HUES6 (cell line): ENCODE results near the gene S100A7.

Experiments used
- H3K27ac ChIP-seq: 2 replicates; pipeline ENCODE4 v1.7.0; 2013; ENCODE audit warnings: low read depth, mild to moderate bottlenecking, low read length, inconsistent platforms
- H3K27me3 ChIP-seq: 2 replicates; pipeline ENCODE4 v1.6.1; 2013; ENCODE audit warnings: low read length; ENCODE audit not compliant: control insufficient read depth, insufficient read depth
- H3K36me3 ChIP-seq: 2 replicates; pipeline ENCODE4 v1.6.1; 2013; ENCODE audit warnings: low read length; ENCODE audit not compliant: control insufficient read depth, insufficient read depth
- H3K4me1 ChIP-seq: 2 replicates; pipeline ENCODE4 v1.6.1; 2013; ENCODE audit warnings: low read length; ENCODE audit not compliant: control insufficient read depth, insufficient read depth
- H3K4me3 ChIP-seq: 2 replicates; pipeline ENCODE4 v1.5.1; 2013; ENCODE audit warnings: low read depth, low read length
- H3K9ac ChIP-seq: one replicate; pipeline ENCODE4 v1.6.1; 2013; ENCODE audit warnings: mild to moderate bottlenecking, low read length
- H3K9me3 ChIP-seq: 2 replicates; pipeline ENCODE4 v1.6.1; 2013; ENCODE audit warnings: low read depth, low read length; ENCODE audit not compliant: control insufficient read depth, insufficient read depth

Gene S100A7

DNA sequence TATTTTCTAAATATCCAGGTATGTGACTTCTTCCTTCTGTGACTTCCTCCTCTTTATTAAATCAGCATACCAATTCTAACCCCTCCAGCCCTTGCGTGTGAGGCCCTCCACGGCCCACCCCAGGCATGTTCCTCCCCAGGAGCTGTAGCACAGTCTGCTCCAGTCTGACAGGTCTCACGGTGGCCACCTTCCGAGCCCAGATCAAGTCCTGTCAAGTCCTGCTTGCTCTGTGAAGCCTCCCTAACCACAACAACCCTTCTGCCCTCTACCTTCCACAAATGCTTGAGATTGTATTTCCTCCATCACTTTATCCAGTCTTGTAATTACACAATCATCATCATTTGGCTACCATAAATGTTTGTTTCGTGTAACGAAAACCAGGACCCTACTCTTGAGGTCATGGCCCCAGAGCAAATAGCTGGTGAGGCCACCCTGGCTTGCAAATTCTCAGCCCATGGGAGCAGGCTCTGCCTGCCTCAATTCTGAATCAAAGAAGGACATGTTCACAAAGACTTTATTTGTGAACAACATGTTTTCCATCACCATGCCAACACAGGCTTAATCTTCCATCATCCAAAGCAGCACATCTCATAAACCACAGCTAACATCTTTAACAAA, 33.0 kb upstream of the S100A7 start:
- Histone ChIP-seq H3K4me3 (no peak overlapping the region), H3K36me3 (no peaks in the 10 kb centered on the region), H3K4me1 (peaks cover 7% of the 10 kb centered on the region; the same call in 1 of the 2 replicates), H3K9ac (no peak overlapping the region), H3K27me3 (no peaks in the 10 kb centered on the region), H3K9me3 (no peaks in the 10 kb centered on the region), H3K27ac (no peak overlapping the region)

DNA sequence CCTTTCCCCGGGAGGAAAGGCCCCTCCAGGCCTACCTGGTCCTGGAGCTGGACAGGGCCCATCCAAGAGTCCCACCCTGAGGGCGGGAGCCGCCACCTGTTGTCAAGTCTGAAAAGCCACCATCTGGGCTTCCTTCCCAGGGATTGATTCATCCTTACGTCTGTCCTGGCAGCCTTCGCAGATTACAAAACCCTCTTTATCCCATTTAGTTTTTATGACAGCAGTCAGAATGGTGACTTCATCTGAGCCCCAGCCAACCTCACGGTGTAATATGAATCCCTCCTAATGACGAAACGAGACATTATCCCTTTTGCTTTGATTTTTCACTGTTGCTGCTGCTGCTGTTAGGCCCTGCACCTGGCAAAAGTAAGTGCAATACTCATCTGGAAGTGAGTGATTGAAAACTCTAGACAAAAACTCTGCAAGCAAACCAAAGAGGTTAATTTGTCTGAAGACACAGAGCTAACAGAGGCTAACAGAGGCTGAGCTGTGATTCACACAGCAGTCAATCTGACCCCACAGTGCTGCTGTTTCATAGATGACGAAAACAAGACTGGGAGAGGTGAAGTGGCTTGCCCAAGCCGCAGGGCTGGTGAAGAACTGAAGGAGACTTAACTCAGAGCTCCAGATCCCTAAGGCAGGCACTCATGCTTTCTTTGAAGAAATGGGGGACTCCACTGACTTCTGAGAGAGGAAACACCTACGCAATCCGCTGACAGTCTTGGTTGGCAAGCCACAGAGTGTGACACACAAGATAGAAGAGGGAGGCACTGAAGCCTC, 30.0 kb upstream of the S100A7 start:
- H3K9ac ChIP-seq, result no peak overlapping the region

DNA sequence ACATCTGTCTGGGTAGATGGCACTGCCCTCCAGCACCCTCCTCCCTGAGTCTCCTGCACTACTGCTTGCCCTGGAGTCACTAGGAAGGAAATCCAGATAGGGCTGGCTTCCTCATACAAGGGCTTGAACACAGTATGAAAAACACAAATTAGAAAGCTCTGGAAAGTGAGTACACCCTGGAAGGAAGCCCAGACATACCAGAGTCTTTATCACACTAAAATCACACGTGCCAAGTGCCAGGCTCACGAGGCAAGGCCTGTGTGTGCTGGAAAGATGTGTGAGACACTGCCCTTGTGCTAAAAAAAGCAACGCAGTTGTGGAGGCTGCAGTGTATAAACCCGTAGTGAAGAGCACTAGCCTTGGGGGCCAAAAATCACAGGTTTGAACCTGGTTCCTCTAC, 28.3 kb upstream of the S100A7 start:
- H3K4me3 ChIP-seq, result no peak overlapping the region
- no peak overlapping the region for H3K27ac ChIP-seq
- no peak overlapping the region for H3K9ac ChIP-seq
- H3K36me3 ChIP-seq, result no peaks in the 10 kb centered on the region
- no peaks in the 10 kb centered on the region for H3K9me3 ChIP-seq
- H3K27me3 ChIP-seq, result no peaks in the 10 kb centered on the region
- H3K4me1 ChIP-seq, result peaks cover 10% of the 10 kb centered on the region; the same call in 1 of the 2 replicates

More for the DNA sequence above, 30.0 kb upstream of the S100A7 start:
- Histone ChIP-seq H3K36me3 (no peaks in the 10 kb centered on the region), H3K4me3 (no peak overlapping the region), H3K4me1 (peaks cover 7% of the 10 kb centered on the region; the same call in 1 of the 2 replicates), H3K27me3 (no peaks in the 10 kb centered on the region), H3K9me3 (no peaks in the 10 kb centered on the region), H3K27ac (no peak overlapping the region)

DNA sequence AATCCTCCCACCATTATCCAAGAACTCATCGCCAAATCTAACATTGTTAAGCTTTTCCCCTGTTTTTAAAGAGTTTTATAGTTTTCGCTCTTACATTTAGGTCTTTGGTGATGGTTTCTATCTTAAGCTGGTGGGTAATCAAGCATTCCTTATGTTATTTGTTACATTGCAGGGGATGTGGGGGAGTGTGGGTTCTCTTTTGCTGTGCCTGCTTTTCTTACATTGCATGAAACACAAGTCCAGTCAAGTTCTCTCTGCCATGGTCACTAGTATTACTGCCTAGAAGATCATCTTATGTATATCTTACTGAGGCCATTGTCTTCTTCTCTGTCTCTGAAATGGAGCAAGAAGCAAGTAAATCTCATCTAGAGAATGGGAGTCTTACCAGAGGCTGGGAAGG, 27.3 kb upstream of the S100A7 start:
- no peaks in the 10 kb centered on the region for H3K36me3 ChIP-seq
- no peaks in the 10 kb centered on the region for H3K9me3 ChIP-seq
- H3K4me3 ChIP-seq, result no peak overlapping the region
- H3K27me3 ChIP-seq, result no peaks in the 10 kb centered on the region
- no peak overlapping the region for H3K27ac ChIP-seq
- no peak overlapping the region for H3K9ac ChIP-seq
- H3K4me1 ChIP-seq, result peaks cover 12% of the 10 kb centered on the region; the same call in 1 of the 2 replicates

DNA sequence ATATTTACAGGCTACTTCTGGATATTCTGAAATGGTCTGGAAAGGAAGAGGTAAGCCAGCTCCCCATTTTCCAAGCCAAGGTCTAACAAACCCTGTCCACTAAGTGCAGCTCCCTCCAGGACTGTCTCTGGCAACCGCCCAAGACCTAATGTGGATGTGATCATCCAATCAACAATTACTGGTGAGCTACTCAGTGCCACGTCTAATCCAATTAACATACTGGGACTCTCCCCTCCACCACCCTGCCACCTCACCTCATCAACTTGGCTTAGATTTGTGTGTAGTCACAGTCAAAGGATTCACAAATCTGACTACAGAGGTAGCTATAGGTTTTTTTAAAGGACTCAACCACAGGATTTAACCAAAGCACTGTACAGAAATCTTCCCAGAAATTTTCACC, 25.4 kb upstream of the S100A7 start:
- Histone ChIP-seq H3K27me3 (no peaks in the 10 kb centered on the region), H3K36me3 (no peaks in the 10 kb centered on the region), H3K27ac (no peak overlapping the region)

DNA sequence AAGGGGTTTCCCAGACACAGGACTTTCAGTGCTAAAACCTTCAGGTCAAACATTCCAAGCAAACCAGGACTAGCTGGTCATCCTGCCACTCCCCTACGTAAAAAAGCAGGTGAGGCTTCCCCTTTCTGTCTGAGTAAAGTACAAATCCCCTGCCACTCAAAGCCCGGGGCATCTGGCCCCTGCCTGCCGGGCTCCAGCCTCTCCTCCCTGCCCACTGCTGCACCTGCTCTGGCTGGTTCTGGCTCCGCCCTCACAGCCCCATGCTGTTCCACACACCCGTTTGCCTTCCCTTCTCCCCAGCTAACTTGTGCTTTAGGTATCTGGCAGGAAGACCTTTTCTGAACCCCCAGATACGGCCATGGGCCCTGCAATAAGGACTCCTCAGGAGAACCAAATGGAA, 23.3 kb upstream of the S100A7 start:
- H3K36me3 ChIP-seq, result no peaks in the 10 kb centered on the region
- peaks cover 14% of the 10 kb centered on the region for H3K4me1 ChIP-seq
- H3K9me3 ChIP-seq, result no peaks in the 10 kb centered on the region
- no peak overlapping the region for H3K9ac ChIP-seq
- no peaks in the 10 kb centered on the region; the same call in 1 of the 2 replicates for H3K27me3 ChIP-seq
- no peak overlapping the region for H3K27ac ChIP-seq
- H3K4me3 ChIP-seq, result no peak overlapping the region

More for the DNA sequence above, 25.4 kb upstream of the S100A7 start:
- H3K4me3 ChIP-seq, result no peak overlapping the region
- H3K9me3 ChIP-seq, result no peaks in the 10 kb centered on the region
- H3K9ac ChIP-seq, result no peak overlapping the region
- H3K4me1 ChIP-seq, result peaks cover 12% of the 10 kb centered on the region; the same call in 1 of the 2 replicates

DNA sequence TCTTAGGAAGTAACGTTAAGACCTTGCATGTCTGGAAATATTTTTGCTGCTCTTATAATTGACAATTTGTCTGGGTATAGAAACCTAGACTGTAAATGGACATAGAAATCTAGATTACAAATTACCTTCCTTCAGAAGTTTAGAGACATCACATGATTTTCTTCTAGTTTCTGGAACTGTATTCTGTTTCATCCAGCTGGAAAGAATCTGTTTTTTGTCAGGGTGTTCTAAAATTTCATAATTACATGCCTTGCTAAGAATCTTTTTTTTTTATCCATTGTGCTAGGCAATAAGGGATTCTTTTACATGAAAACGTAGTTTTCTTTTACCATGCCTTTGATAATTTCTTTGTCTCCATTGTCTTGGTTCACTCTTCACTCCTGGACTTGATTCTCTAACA, 20.7 kb upstream of the S100A7 start:
- no peaks in the 10 kb centered on the region for H3K9me3 ChIP-seq
- H3K27ac ChIP-seq, result no peak overlapping the region
- H3K4me1 ChIP-seq, result peaks cover 21% of the 10 kb centered on the region
- no peak overlapping the region for H3K9ac ChIP-seq
- no peak overlapping the region for H3K4me3 ChIP-seq
- H3K27me3 ChIP-seq, result no peaks in the 10 kb centered on the region; the same call in 1 of the 2 replicates
- H3K36me3 ChIP-seq, result no peaks in the 10 kb centered on the region

DNA sequence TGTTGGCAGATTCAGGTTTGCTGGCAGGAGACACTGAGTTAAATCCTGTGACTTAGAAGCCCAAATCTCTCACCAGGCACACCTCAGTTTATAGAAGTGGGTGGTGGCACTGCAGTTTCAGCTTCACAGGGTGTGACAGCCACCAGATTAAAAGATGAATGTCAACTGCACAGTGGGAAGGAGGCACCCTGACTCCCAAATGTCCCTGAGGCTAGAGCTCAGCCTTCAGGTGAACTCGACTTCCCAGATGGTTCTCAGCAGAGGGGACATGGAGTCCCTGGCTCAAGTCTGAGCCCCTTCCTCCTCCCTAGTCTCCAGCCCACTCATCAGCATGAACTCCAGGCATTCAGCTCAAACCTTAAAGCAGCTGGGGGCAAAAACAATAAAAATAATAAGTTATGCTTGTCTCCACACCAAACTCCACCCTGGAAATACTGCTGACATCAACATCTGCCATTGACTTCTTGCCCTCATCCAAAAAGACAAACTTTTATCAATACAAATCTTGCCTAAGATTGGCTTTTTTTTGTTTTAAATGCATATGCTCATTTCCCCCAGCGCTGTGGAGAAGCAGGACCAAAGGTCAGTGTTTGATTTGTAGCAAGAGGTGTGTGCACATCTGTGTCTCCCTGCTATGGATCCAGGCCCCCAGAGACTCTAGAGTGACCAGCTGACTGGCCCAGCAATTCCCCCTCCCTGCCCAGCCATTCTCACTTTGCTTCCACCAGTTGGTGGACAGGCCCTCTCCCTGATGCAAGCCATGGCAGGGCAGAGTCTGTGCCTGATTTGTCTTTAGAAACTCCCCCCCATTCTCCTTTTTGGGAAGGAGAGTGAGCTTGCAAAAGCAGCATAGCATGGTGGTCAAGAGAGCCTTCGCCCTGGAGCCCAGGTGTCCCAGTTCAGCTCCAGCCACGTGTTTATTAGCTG, 18.5 kb upstream of the S100A7 start:
- Histone ChIP-seq H3K9ac (no peak overlapping the region), H3K4me1 (peaks cover 15% of the 10 kb centered on the region), H3K36me3 (no peaks in the 10 kb centered on the region), H3K9me3 (no peaks in the 10 kb centered on the region), H3K4me3 (no peak overlapping the region), H3K27me3 (no peaks in the 10 kb centered on the region; the same call in 1 of the 2 replicates), H3K27ac (no peak overlapping the region)

DNA sequence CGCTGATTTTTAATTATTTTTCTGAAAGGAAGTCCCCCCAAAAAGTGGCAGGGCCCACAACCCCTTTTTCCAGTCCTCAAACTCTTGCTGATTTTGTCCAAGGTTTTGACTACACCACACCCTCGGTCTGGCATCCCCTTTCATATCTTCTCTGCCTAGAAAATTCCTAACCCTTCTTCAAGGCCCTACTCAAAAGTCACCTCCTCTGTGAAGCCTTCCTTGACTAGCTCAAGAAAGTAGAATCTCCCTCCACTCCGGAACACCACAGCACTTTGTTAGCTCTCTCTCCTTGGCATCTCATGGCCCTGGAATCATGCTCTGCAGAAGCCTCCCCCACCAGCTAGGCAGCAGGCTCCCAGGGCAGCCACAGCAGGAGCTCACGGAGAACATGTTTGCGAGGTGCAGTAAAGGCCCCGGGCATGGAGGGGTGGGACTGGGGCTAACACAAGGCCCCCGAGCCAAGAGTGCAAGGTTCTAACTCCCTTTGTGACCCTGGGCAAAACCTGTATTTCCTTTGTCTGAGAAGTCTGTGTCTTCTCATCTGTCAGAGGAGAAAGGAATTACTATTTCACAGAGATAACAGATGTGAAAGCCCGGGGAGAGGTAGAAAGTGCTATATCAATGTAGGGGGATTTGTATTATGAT, 17.7 kb upstream of the S100A7 start:
- no peak overlapping the region for H3K27ac ChIP-seq

DNA sequence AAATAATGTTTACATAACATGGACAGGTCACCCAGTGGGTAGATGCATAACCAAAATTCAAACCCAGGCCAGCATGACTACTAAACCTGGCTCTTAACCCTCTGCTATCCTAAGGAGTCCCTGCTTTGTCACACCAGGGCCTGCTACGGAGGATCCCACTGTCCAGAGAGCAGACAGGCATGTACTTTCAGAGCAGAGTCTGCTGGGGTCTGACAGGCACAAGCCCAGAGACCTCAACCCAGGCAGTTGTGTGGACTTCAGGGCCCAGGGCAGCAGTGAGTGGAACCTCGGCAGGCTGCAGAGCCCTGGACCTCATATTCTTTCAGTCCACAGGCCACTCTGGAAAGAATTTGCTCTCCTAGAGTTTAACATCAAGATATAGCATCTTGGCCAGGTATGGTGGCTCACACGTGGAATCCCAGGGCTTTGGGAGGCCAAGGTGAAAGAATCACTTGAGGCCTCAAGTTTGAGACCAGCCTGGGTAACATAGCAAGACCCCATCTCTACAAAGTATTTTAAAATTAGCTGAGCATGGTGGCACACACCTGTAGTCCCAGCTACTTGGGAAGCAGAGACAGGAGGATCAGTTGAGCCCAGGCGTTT, 16.1 kb upstream of the S100A7 start:
- no peaks in the 10 kb centered on the region; the same call in 1 of the 2 replicates for H3K27me3 ChIP-seq
- H3K4me3 ChIP-seq, result no peak overlapping the region

More for the DNA sequence above, 17.7 kb upstream of the S100A7 start:
- Histone ChIP-seq H3K9ac (no peak overlapping the region), H3K4me3 (no peak overlapping the region), H3K9me3 (peaks cover 6% of the 10 kb centered on the region), H3K36me3 (no peaks in the 10 kb centered on the region), H3K27me3 (no peaks in the 10 kb centered on the region; the same call in 1 of the 2 replicates), H3K4me1 (peaks cover 11% of the 10 kb centered on the region)

More for the DNA sequence above, 16.1 kb upstream of the S100A7 start:
- peaks cover 11% of the 10 kb centered on the region for H3K4me1 ChIP-seq
- H3K27ac ChIP-seq, result no peak overlapping the region
- no peak overlapping the region for H3K9ac ChIP-seq
- H3K36me3 ChIP-seq, result no peaks in the 10 kb centered on the region
- peaks cover 21% of the 10 kb centered on the region for H3K9me3 ChIP-seq
